ENCODE data around the gene ACMSD. TPM values are rescaled to one million over a fixed set of nuclear protein-coding genes. Genes with fewer than 3 reads are reported as not detected.

ACMSD gene
- total and polyA plus RNA-seq, 2 experiments from 2014 or later, result 0.11 TPM; not detected in 1

- Histone ChIP-seq H3K27me3 (ENCODE audit: insufficient read depth) (no peaks in the 10 kb centered on the region), H3K4me1 (ENCODE audit: insufficient read depth) (peaks cover 44% of the 10 kb centered on the region), H2AFZ (no peak overlapping the region), H3K36me3 (ENCODE audit: insufficient read depth) (no peaks in the 10 kb centered on the region), H3K4me3 (no peak overlapping the region), H3K27ac (ENCODE audit: low read depth) (no peak overlapping the region), H3K79me2 (replicated peaks; ENCODE audit: insufficient read depth) (peaks cover 100% of the 10 kb centered on the region), H3F3A (replicated peaks; ENCODE audit: low read depth) (no peaks in the 10 kb centered on the region), H3K9me2 (ENCODE audit: insufficient read depth) (no peaks in the 10 kb centered on the region), H3K4me2 (no peak overlapping the region), H4K20me1 (replicated peaks; ENCODE audit: insufficient read depth) (peaks cover 73% of the 10 kb centered on the region)
- TF ChIP-seq STAT1 (IDR thresholded peaks at IDR 0.05; ENCODE audit: unreplicated experiment), result no peak
- TF ChIP-seq NANOG (IDR thresholded peaks at IDR 0.05; ENCODE audit: borderline replicate concordance), result no peak
- TF ChIP-seq, protein P1, sequence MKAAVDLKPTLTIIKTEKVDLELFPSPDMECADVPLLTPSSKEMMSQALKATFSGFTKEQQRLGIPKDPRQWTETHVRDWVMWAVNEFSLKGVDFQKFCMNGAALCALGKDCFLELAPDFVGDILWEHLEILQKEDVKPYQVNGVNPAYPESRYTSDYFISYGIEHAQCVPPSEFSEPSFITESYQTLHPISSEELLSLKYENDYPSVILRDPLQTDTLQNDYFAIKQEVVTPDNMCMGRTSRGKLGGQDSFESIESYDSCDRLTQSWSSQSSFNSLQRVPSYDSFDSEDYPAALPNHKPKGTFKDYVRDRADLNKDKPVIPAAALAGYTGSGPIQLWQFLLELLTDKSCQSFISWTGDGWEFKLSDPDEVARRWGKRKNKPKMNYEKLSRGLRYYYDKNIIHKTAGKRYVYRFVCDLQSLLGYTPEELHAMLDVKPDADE (IDR thresholded peaks at IDR 0.05), result no peak
- TF ChIP-seq ZNF331 (CRISPR knock-in tag; IDR thresholded peaks at IDR 0.05; ENCODE audit: low read depth), result no peak
- no peak for TF ChIP-seq EZH2phosphoT487 (IDR thresholded peaks at IDR 0.05; ENCODE audit: unreplicated experiment)
- TF ChIP-seq, protein P2, sequence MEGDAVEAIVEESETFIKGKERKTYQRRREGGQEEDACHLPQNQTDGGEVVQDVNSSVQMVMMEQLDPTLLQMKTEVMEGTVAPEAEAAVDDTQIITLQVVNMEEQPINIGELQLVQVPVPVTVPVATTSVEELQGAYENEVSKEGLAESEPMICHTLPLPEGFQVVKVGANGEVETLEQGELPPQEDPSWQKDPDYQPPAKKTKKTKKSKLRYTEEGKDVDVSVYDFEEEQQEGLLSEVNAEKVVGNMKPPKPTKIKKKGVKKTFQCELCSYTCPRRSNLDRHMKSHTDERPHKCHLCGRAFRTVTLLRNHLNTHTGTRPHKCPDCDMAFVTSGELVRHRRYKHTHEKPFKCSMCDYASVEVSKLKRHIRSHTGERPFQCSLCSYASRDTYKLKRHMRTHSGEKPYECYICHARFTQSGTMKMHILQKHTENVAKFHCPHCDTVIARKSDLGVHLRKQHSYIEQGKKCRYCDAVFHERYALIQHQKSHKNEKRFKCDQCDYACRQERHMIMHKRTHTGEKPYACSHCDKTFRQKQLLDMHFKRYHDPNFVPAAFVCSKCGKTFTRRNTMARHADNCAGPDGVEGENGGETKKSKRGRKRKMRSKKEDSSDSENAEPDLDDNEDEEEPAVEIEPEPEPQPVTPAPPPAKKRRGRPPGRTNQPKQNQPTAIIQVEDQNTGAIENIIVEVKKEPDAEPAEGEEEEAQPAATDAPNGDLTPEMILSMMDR (conservative IDR thresholded peaks at IDR 0.05; ENCODE audit: low read depth in 2 of 2), result no peak
- TF ChIP-seq, protein P3, sequence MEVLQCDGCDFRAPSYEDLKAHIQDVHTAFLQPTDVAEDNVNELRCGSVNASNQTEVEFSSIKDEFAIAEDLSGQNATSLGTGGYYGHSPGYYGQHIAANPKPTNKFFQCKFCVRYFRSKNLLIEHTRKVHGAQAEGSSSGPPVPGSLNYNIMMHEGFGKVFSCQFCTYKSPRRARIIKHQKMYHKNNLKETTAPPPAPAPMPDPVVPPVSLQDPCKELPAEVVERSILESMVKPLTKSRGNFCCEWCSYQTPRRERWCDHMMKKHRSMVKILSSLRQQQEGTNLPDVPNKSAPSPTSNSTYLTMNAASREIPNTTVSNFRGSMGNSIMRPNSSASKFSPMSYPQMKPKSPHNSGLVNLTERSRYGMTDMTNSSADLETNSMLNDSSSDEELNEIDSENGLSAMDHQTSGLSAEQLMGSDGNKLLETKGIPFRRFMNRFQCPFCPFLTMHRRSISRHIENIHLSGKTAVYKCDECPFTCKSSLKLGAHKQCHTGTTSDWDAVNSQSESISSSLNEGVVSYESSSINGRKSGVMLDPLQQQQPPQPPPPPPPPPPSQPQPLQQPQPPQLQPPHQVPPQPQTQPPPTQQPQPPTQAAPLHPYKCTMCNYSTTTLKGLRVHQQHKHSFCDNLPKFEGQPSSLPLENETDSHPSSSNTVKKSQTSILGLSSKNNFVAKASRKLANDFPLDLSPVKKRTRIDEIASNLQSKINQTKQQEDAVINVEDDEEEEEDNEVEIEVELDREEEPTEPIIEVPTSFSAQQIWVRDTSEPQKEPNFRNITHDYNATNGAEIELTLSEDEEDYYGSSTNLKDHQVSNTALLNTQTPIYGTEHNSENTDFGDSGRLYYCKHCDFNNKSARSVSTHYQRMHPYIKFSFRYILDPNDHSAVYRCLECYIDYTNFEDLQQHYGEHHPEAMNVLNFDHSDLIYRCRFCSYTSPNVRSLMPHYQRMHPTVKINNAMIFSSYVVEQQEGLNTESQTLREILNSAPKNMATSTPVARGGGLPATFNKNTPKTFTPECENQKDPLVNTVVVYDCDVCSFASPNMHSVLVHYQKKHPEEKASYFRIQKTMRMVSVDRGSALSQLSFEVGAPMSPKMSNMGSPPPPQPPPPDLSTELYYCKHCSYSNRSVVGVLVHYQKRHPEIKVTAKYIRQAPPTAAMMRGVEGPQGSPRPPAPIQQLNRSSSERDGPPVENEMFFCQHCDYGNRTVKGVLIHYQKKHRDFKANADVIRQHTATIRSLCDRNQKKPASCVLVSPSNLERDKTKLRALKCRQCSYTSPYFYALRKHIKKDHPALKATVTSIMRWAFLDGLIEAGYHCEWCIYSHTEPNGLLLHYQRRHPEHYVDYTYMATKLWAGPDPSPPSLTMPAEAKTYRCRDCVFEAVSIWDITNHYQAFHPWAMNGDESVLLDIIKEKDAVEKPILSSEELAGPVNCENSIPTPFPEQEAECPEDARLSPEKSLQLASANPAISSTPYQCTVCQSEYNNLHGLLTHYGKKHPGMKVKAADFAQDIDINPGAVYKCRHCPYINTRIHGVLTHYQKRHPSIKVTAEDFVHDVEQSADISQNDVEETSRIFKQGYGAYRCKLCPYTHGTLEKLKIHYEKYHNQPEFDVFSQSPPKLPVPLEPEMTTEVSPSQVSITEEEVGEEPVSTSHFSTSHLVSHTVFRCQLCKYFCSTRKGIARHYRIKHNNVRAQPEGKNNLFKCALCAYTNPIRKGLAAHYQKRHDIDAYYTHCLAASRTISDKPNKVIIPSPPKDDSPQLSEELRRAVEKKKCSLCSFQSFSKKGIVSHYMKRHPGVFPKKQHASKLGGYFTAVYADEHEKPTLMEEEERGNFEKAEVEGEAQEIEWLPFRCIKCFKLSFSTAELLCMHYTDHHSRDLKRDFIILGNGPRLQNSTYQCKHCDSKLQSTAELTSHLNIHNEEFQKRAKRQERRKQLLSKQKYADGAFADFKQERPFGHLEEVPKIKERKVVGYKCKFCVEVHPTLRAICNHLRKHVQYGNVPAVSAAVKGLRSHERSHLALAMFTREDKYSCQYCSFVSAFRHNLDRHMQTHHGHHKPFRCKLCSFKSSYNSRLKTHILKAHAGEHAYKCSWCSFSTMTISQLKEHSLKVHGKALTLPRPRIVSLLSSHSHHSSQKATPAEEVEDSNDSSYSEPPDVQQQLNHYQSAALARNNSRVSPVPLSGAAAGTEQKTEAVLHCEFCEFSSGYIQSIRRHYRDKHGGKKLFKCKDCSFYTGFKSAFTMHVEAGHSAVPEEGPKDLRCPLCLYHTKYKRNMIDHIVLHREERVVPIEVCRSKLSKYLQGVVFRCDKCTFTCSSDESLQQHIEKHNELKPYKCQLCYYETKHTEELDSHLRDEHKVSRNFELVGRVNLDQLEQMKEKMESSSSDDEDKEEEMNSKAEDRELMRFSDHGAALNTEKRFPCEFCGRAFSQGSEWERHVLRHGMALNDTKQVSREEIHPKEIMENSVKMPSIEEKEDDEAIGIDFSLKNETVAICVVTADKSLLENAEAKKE (CRISPR knock-in tag; IDR thresholded peaks at IDR 0.05), result no peak
- no peak for TF ChIP-seq CREB1 (CRISPR knock-in tag; IDR thresholded peaks at IDR 0.05; ENCODE audit: low read depth)
- no peak for TF ChIP-seq EZH2 (IDR thresholded peaks at IDR 0.05; ENCODE audit: low read depth, unreplicated experiment)
- no peak for TF ChIP-seq JUNB (IDR thresholded peaks at IDR 0.05; ENCODE audit: unreplicated experiment)
- no peak for TF ChIP-seq REST (IDR thresholded peaks at IDR 0.05; ENCODE audit: unreplicated experiment)
- Mint-ChIP-seq H3K9me3 (no peaks in the 10 kb centered on the region), H3K4me3 (no peak overlapping the region), H3K36me3 (ENCODE audit: low read depth) (peaks cover 11% of the 10 kb centered on the region; the same call in 2 of the 3 replicates), H3K27me3 (ENCODE audit: insufficient read depth, low read depth, poor library complexity) (no peaks in the 10 kb centered on the region), H3K27ac (no peak overlapping the region), H3K4me1 (peaks cover 42% of the 10 kb centered on the region)
- ATAC-seq (no peak), DNase-seq (ENCODE audit: low spot score) (no peak)
Observed at GRCh38 chr2:134924912-134925311, 86.5 kb downstream of the ACMSD start.

Measured in GM23338 (cell line).